GM19467 (cell line): ENCODE results near the gene SLC35B4.

Source experiments
- ATAC-seq: cut with Tn5 transposase; IDR thresholded peaks from one replicate; pipeline ENCODE4 v1.9.1; 2021; ENCODE audit warnings: mild to moderate bottlenecking, moderate library complexity; ENCODE audit not compliant: unreplicated experiment

The SLC35B4 gene

GRCh38 chr7:134316539-134317344 lies at the start of gene SLC35B4:
SLC35B4 (minus strand) TSS chr7:134316930; CDS start chr7:134316751, 179 bp downstream.
- peak; percentile 99 for ATAC-seq

GRCh38 chr7:134366481-134366880 lies 49.8 kb upstream of the SLC35B4 start:
- no peak for ATAC-seq

- ATAC-seq = no peak
Measured at GRCh38 chr7:134365341-134366054, 48.8 kb upstream of the SLC35B4 start.

GRCh38 chr7:134364619-134365037 lies 47.9 kb upstream of the SLC35B4 start:
- ATAC-seq = no peak

GRCh38 chr7:134362587-134363483 lies 46.1 kb upstream of the SLC35B4 start:
- no peak for ATAC-seq

GRCh38 chr7:134359787-134360432 lies 43.2 kb upstream of the SLC35B4 start:
- no peak for ATAC-seq

GRCh38 chr7:134357486-134357885 lies 40.8 kb upstream of the SLC35B4 start:
- ATAC-seq = no peak

GRCh38 chr7:134356421-134356936 lies 39.7 kb upstream of the SLC35B4 start:
- no peak for ATAC-seq

GRCh38 chr7:134355927-134356326 lies 39.2 kb upstream of the SLC35B4 start:
- ATAC-seq = no peak

GRCh38 chr7:134355004-134355525 lies 38.3 kb upstream of the SLC35B4 start:
- no peak for ATAC-seq

- ATAC-seq = no peak
Measured at GRCh38 chr7:134353411-134353810, 36.7 kb upstream of the SLC35B4 start.

GRCh38 chr7:134351424-134351823 lies 34.7 kb upstream of the SLC35B4 start:
- ATAC-seq = no peak

GRCh38 chr7:134350709-134351108 lies 34.0 kb upstream of the SLC35B4 start:
- no peak for ATAC-seq

GRCh38 chr7:134347567-134347966 lies 30.8 kb upstream of the SLC35B4 start:
- ATAC-seq = no peak

GRCh38 chr7:134343796-134344195 lies 27.1 kb upstream of the SLC35B4 start:
- ATAC-seq = no peak

- ATAC-seq = no peak
Measured at GRCh38 chr7:134343136-134343535, 26.4 kb upstream of the SLC35B4 start.

- ATAC-seq = no peak
Measured at GRCh38 chr7:134339475-134339874, 22.7 kb upstream of the SLC35B4 start.

GRCh38 chr7:134337980-134338379 lies 21.2 kb upstream of the SLC35B4 start:
- ATAC-seq = no peak

GRCh38 chr7:134334408-134334807 lies 17.7 kb upstream of the SLC35B4 start:
- ATAC-seq = no peak

- ATAC-seq = no peak
Measured at GRCh38 chr7:134333943-134334342, 17.2 kb upstream of the SLC35B4 start.
